Kidney epithelial cell (primary cell): ENCODE measurements around the gene AKR7A2. TPM values are rescaled to one million over a fixed set of nuclear protein-coding genes. Genes with fewer than 3 reads are reported as not detected.

Source experiments
- DNase-seq: peaks from one replicate; pipeline ENCODE4 v3.0.0-alpha.2; 2010; ENCODE audit warnings: low read depth
- H3K27me3 ChIP-seq: 2 replicates; pipeline ENCODE4 v1.6.0; 2011; ENCODE audit warnings: low read length; ENCODE audit not compliant: control insufficient read depth, insufficient read depth
- H3K36me3 ChIP-seq: 2 replicates; pipeline ENCODE4 v1.5.1; 2011; ENCODE audit warnings: low read length; ENCODE audit not compliant: control insufficient read depth, insufficient read depth
- H3K4me3 ChIP-seq: 2 replicates; pipeline ENCODE4 v1.5.1; 2011; ENCODE audit warnings: low read depth, mild to moderate bottlenecking, control low read depth, low read length
- CTCF ChIP-seq: IDR thresholded peaks from 2 replicates; pipeline ENCODE4 v1.5.1; 2011; ENCODE audit warnings: mild to moderate bottlenecking, moderate library complexity, low read length, control low read depth, inconsistent platforms; ENCODE audit not compliant: insufficient read depth, poor library complexity, severe bottlenecking
- total RNA-seq: library from RNA; depleted of rRNA; stranded (reverse); fragments of >200 nt; gene quantifications from 2 replicates; pipeline ENCODE4 v1.2.3, GENCODE V29; 2015

The AKR7A2 gene
- total RNA-seq, 1 donor from 2014 or later: 85.6 TPM

DNA sequence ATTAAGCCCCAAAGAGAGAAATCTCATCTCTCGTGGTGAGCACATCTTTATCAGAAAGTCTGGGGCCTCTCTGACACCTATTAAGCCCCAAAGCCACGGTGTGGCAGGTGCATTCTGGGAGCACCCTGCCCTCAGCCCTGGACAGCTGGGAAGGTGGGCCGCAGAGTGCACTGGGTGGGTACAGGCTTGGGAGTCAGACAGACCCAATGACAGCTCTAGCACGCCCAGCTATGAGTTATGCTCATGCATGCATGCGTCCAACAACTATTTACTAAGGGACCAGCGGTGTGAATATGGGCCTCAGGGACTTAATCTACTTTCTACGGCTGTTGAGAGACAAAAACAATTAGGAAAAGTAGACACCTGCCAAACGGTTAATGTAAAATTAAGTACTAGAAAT is 46.8 kb upstream of the AKR7A2 start:
- H3K4me3 ChIP-seq: no peak overlapping the region
- DNase-seq: no peak
- H3K36me3 ChIP-seq: no peaks in the 10 kb centered on the region
- no peaks in the 10 kb centered on the region for H3K27me3 ChIP-seq
- no peak for TF ChIP-seq CTCF

GRCh38 chr1:19357299-19357986 is 45.5 kb upstream of the AKR7A2 start:
- no peak for DNase-seq
- TF ChIP-seq CTCF: no peak
- Histone ChIP-seq H3K27me3 (no peaks in the 10 kb centered on the region), H3K4me3 (no peak overlapping the region), H3K36me3 (no peaks in the 10 kb centered on the region)

DNA sequence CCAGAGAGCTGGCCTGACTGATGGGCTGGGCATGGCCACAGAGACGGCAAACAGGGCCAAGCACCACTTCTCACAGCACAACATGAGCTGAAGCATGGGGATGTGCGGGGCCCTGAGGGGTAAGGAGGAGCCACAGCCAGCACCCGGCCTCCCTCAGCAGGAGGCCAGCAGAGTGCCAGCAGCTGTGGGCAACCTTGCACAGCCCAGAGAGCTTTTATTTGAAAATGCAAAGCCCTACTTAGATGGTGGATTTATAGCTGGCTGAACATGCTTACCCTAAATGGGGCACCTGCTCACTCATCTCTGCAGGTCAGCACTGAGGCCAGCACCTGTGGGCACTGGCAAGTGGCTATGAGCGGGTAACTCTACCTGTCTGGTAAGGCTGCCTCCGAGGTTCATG is 44.3 kb upstream of the AKR7A2 start:
- no peak for DNase-seq
- no peak for TF ChIP-seq CTCF
- no peak overlapping the region for H3K4me3 ChIP-seq
- H3K27me3 ChIP-seq: no peaks in the 10 kb centered on the region
- H3K36me3 ChIP-seq: no peaks in the 10 kb centered on the region

- DNase-seq: no peak
- Histone ChIP-seq H3K4me3 (no peak overlapping the region), H3K27me3 (no peaks in the 10 kb centered on the region), H3K36me3 (no peaks in the 10 kb centered on the region)
- TF ChIP-seq CTCF: no peak
Observed at GRCh38 chr1:19354531-19354981, 42.6 kb upstream of the AKR7A2 start.

GRCh38 chr1:19353596-19353995 is 41.7 kb upstream of the AKR7A2 start:
- no peak for DNase-seq
- no peaks in the 10 kb centered on the region for H3K27me3 ChIP-seq
- no peaks in the 10 kb centered on the region for H3K36me3 ChIP-seq
- H3K4me3 ChIP-seq: no peak overlapping the region
- TF ChIP-seq CTCF: no peak

GRCh38 chr1:19352839-19353238 is 40.9 kb upstream of the AKR7A2 start:
- no peak for DNase-seq
- H3K36me3 ChIP-seq: no peaks in the 10 kb centered on the region
- no peak overlapping the region for H3K4me3 ChIP-seq
- TF ChIP-seq CTCF: no peak
- H3K27me3 ChIP-seq: no peaks in the 10 kb centered on the region
